Spleen (tissue), 7 donors: ENCODE measurements around the gene IGFALS.

Experiments used
- POLR2A ChIP-seq, 3 donors: fragments of 450-650 bp; IDR thresholded peaks; one replicate each; pipeline ENCODE4 v1.5.1; 2017; ENCODE audit warnings: antibody characterized with exemption in 3 of 3, mild to moderate bottlenecking in 1 of 3
- TF ChIP-seq, protein P1 (sequence below), 11 experiments: fragments of 200-600 bp in 7 of 11; fragments of 450-650 bp in 4 of 11; sonication (generic) in 4 of 11; IDR thresholded peaks in 8 of 11; conservative IDR thresholded peaks in 3 of 11; 1 replicate in 7 of 11; 2 replicates in 4 of 11; pipeline versions ENCODE4 v1.4.0 to v1.8.0; 2016 to 2021; ENCODE audit warnings: antibody characterized with exemption in 11 of 11, inconsistent platforms in 4 of 11, mild to moderate bottlenecking in 1 of 11
- donor health status: DM: no; HTN: no; CAD: no; lungs with moderate emphysema.
- donor health status: DM: no; HTN: no; CAD: no.
- donor health status: DM: no; HTN: no; CAD: no.

DNA sequence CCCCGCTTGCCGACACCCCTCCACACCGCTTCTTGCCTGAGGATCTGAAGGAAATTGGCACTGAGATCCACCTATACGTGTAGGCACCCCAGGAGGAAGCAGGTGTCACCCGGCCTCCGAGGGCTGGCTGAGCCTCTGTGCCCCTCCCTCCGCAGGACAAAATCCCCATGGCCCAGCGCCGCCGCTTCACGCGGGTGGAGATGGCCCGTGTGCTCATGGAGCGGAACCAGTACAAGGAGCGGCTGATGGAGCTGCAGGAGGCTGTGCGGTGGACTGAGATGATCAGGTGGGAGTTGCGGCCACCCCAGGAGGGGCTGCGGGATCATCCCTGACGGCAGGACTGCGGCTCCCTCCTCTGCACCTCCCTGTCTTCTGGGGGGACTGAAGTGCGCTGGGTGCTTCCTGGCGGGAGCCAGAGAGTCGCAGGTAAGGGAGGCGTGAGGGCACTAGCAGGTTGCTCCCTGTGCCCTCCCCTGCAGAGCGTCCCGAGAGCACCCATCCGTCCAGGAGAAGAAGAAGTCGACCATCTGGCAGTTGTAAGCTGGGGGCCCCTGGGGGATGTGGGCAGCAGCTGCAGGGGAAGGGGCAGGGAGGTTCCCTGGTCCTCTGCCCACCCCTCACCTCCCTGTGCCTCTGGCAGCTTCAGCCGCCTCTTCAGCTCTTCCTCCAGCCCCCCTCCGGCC is 31.2 kb downstream of the IGFALS start:
- TF ChIP-seq, protein P1, sequence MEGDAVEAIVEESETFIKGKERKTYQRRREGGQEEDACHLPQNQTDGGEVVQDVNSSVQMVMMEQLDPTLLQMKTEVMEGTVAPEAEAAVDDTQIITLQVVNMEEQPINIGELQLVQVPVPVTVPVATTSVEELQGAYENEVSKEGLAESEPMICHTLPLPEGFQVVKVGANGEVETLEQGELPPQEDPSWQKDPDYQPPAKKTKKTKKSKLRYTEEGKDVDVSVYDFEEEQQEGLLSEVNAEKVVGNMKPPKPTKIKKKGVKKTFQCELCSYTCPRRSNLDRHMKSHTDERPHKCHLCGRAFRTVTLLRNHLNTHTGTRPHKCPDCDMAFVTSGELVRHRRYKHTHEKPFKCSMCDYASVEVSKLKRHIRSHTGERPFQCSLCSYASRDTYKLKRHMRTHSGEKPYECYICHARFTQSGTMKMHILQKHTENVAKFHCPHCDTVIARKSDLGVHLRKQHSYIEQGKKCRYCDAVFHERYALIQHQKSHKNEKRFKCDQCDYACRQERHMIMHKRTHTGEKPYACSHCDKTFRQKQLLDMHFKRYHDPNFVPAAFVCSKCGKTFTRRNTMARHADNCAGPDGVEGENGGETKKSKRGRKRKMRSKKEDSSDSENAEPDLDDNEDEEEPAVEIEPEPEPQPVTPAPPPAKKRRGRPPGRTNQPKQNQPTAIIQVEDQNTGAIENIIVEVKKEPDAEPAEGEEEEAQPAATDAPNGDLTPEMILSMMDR (IDR thresholded peaks at IDR 0.05 in 8 of 11, conservative IDR thresholded peaks at IDR 0.05 in 3 of 11), result no peak
- no peak for TF ChIP-seq POLR2A (IDR thresholded peaks at IDR 0.05)
